K562 (cell line): ENCODE data around the gene PRPSAP2. TPM values are rescaled to one million over a fixed set of nuclear protein-coding genes. Genes with fewer than 3 reads are reported as not detected.

Experiments
- ATAC-seq: fragments of 200-7000 bp; cut with Tn5 transposase; 3 replicates; pipeline ENCODE4 v1.9.1; 2020; ENCODE audit warnings: moderate library complexity
- BruUV-seq: library from RNA; stranded (reverse); fragments of 400-500 nt; replicated peaks from 2 replicates; lab custom pipeline; 2021; lab: Mats Ljungman, UMichigan
- CTCF ChIA-PET: fragments of 300-600 bp; formaldehyde crosslinking; extraction: SDS; loops from one replicate; lab custom pipeline; 2021; ENCODE audit warnings: low intra/inter-chr PET ratio; lab: Yijun Ruan, JAX
- POLR2A ChIA-PET: fragments of 300-600, 350-650 bp; sonication (Branson Sonifier 250); formaldehyde crosslinking; extraction: SDS; loops from one replicate; lab custom pipeline; 2021; ENCODE audit warnings: antibody characterized with exemption, inconsistent platforms; lab: Yijun Ruan, JAX
- DNase-seq, 4 experiments: peaks; one replicate each; pipeline versions ENCODE4 v3.0.0 to v3.0.0-alpha.2; 2011 to 2018; ENCODE audit warnings: low spot score in 3 of 4, mixed read lengths in 3 of 4; ENCODE audit errors: extremely low read depth in 1 of 4
- FAIRE-seq: peaks from 2 replicates; lab custom pipeline; 2011; peaks lifted over from hg19 to GRCh38; lab: Jason Lieb, UNC
- H2AFZ ChIP-seq: 2 replicates; pipeline ENCODE4 v1.6.0; 2011; ENCODE audit warnings: low read depth, low read length, control low read depth, inconsistent platforms
- H3K27ac ChIP-seq: fragments of 200-600 bp; 3 replicates; pipeline ENCODE4 v1.8.0; 2011; ENCODE audit warnings: low read depth, mild to moderate bottlenecking, control low read depth, inconsistent platforms, low read length, moderate library complexity, mixed read lengths; ENCODE audit errors: extremely low read depth
- H3K27me3 ChIP-seq, 2 experiments: fragments of 300-600 bp in 1 of 2; 2 replicates in 1 of 2; 3 replicates in 1 of 2; pipeline versions ENCODE4 v1.6.0 to v1.8.0; 2011; ENCODE audit warnings: inconsistent platforms in 2 of 2, low read length in 2 of 2, mild to moderate bottlenecking in 1 of 2, mixed read lengths in 1 of 2, moderate library complexity in 1 of 2; ENCODE audit not compliant: control insufficient read depth in 2 of 2, insufficient read depth in 2 of 2
- H3K36me3 ChIP-seq: fragments of 300-600 bp; 3 replicates; pipeline ENCODE4 v1.8.0; 2011; ENCODE audit warnings: mild to moderate bottlenecking, low read length, inconsistent platforms; ENCODE audit not compliant: control insufficient read depth, insufficient read depth
- H3K4me1 ChIP-seq, 2 experiments: fragments of 200-600 bp in 1 of 2; replicated peaks in 1 of 2; 2 replicates in 1 of 2; 3 replicates in 1 of 2; pipeline versions ENCODE4 v1.5.1 to v1.8.0; 2011; ENCODE audit warnings: inconsistent platforms in 2 of 2, low read length in 2 of 2, mild to moderate bottlenecking in 1 of 2, mixed read lengths in 1 of 2, moderate library complexity in 1 of 2; ENCODE audit not compliant: control insufficient read depth in 2 of 2, insufficient read depth in 2 of 2
- H3K4me2 ChIP-seq: 2 replicates; pipeline ENCODE4 v1.6.1; 2011; ENCODE audit warnings: low read length, control low read depth, inconsistent platforms, mixed read lengths; ENCODE audit not compliant: insufficient read depth
- H3K4me3 ChIP-seq: fragments of 200-600 bp; sonication (generic), shearing (Covaris generic); 2 replicates; pipeline ENCODE4 v1.5.1; 2016; ENCODE audit warnings: control low read depth, inconsistent platforms
- H3K79me2 ChIP-seq: fragments of 200-600 bp; 3 replicates; pipeline ENCODE4 v1.8.0; 2011; ENCODE audit warnings: low read length, inconsistent platforms; ENCODE audit not compliant: control insufficient read depth, insufficient read depth
- H3K9ac ChIP-seq, 2 experiments: 2 replicates each; pipeline versions ENCODE4 v1.6.0 to v1.6.1; 2011; ENCODE audit warnings: low read depth in 2 of 2, low read length in 2 of 2, control low read depth in 1 of 2, inconsistent platforms in 1 of 2, mild to moderate bottlenecking in 1 of 2, mixed read lengths in 1 of 2; ENCODE audit not compliant: insufficient read depth in 1 of 2
- H3K9me1 ChIP-seq: one replicate; pipeline ENCODE4 v1.6.0; 2011; ENCODE audit warnings: inconsistent platforms, mild to moderate bottlenecking, low read length, moderate library complexity; ENCODE audit not compliant: control insufficient read depth, insufficient read depth
- H3K9me3 ChIP-seq: replicated peaks from 2 replicates; pipeline ENCODE4 v1.5.1; 2011; ENCODE audit warnings: low read depth, low read length, inconsistent platforms; ENCODE audit not compliant: control insufficient read depth, insufficient read depth
- H4K20me1 ChIP-seq: replicated peaks from 2 replicates; pipeline ENCODE4 v1.6.1; 2011; ENCODE audit warnings: low read length, inconsistent platforms, mixed read lengths; ENCODE audit not compliant: control insufficient read depth, insufficient read depth
- CTCF ChIP-seq, 3 experiments: IDR thresholded peaks in 2 of 3; conservative IDR thresholded peaks in 1 of 3; 2 replicates each; pipeline ENCODE4 v1.5.1; 2011 to 2012; ENCODE audit warnings: low read length in 3 of 3, mild to moderate bottlenecking in 3 of 3, control low read depth in 2 of 3, improper control_type of control experiment in 1 of 3, inconsistent platforms in 1 of 3, low read depth in 1 of 3, mixed read lengths in 1 of 3, moderate library complexity in 1 of 3; ENCODE audit not compliant: insufficient read depth in 2 of 3
- NCOA4 ChIP-seq: fragments of 450-650 bp; IDR thresholded peaks from 2 replicates; pipeline ENCODE4 v1.6.1; 2018; ENCODE audit warnings: mild to moderate bottlenecking; ENCODE audit not compliant: partially characterized antibody
- WGBS: fragments of 100-300 bp; shearing (Covaris generic); methylation state at CpG from one replicate; pipeline ENCODE4 v1.1.6; 2016; ENCODE audit warnings: low coverage, mixed read lengths; ENCODE audit not compliant: insufficient coverage; ENCODE audit errors: missing lambda C conversion rate; 5-methylcytosine and 5-hydroxymethylcytosine counted together
- in situ Hi-C: fragments of 300-500 bp; cut with MboI; formaldehyde crosslinking; loops from 4 replicates; pipeline ENCODE4 v1.15.0; 2018; ENCODE audit warnings: inconsistent platforms, mixed read lengths
- intact Hi-C: fragments of 100-400 bp; cut with micrococcal nuclease; formaldehyde crosslinking; loops from 2 replicates; pipeline ENCODE4 v1.14.2; 2022
- polyA plus RNA-seq, 8 experiments: library from polyadenylated mRNA; depleted of rRNA in 4 of 8; stranded (reverse) in 5 of 8; unstranded in 3 of 8; fragments of >200 nt; fragmentation: Nextera tagmentation in 2 of 8; fragmentation: Illumina TruSeq in 1 of 8; extraction: Ambion mirVana in 2 of 8; extraction: Trizol in 1 of 8; gene quantifications; 2 replicates each; pipeline versions ENCODE4 v1.2.1 to v1.2.3, GENCODE V29; 2011 to 2014; ENCODE audit warnings: inconsistent platforms in 1 of 8, missing spikeins in 1 of 8
- total RNA-seq, 7 experiments: library from RNA; depleted of rRNA in 6 of 7; stranded (reverse); fragments of >200 nt in 6 of 7; fragmentation: Illumina TruSeq in 2 of 7; extraction: Trizol in 2 of 7; gene quantifications; 2 replicates each; pipeline versions ENCODE4 v1.2.1 to v1.2.3, GENCODE V29; 2011 to 2021; ENCODE audit warnings: low replicate concordance in 1 of 7

The PRPSAP2 gene
- total and polyA plus RNA-seq, 9 of the 15 experiments (the other 6 are each of a cell fraction or from before 2014, with no cell fraction given): 15.5 to 56.7 (median 35.7) TPM

DNA sequence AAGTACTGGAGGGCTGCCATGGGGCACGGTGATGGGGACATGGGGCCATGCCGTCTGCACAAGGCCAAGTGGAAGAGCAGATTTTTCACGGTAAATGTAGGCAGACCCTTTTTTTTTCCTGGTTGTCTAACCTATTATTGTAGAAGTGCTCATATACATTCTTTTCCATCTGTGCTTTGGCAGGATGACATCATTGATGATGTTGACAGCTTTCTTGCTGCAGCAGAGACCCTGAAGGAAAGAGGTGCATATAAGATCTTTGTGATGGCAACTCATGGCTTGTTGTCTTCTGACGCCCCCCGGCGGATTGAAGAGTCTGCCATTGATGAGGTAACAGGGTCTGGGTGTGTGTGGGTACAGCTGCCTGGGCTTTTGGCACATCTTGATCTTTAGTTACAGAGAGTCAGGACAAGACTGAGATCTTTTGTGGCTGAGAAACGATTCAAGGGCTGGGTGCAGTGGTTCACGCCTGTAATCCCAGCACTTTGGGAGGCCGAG lies 70.7 kb downstream of the PRPSAP2 start:
- Histone ChIP-seq H3K27me3 (no peaks in the 10 kb centered on the region), H3K36me3 (peaks cover 30% of the 10 kb centered on the region), H3K27ac (no peak overlapping the region), H3K4me2 (no peak overlapping the region), H3K9me3 (no peaks in the 10 kb centered on the region), H3K4me1 (peaks cover 0 to 3% of the 10 kb centered on the region in 2 experiments; a peak in 1 of 5 replicates), H4K20me1 (no peaks in the 10 kb centered on the region), H2AFZ (no peak overlapping the region), H3K4me3 (no peak overlapping the region), H3K79me2 (no peaks in the 10 kb centered on the region), H3K9me1 (no peaks in the 10 kb centered on the region), H3K9ac (no peak overlapping the region)
- DNase-seq (peak in 1 of 4 experiments; percentile 8), ATAC-seq (no peak), FAIRE-seq (no peak)
- POLR2A ChIA-PET: no interaction called here
- WGBS: 93% methylated on average over 8 of the region's 9 CpGs
- CTCF ChIA-PET: no interaction called here
- no peak for TF ChIP-seq NCOA4
- peak in 1 of 3 experiments; percentile 19; a peak in 1 of 6 replicates for TF ChIP-seq CTCF (IDR thresholded peaks at IDR 0.05 in 2 of 3, conservative IDR thresholded peaks at IDR 0.05 in 1 of 3; ENCODE audit: insufficient read depth in 2 of 3, low read depth in 1 of 3, low read length in 3 of 3)
- intact Hi-C loops (no loop called here), in situ Hi-C loops (no loop called here)
- BruUV-seq: no TSS peak
